Left lung (tissue), 10 donors: ENCODE data around the gene DAB2IP. TPM values are rescaled to one million over a fixed set of nuclear protein-coding genes. Genes with fewer than 3 reads are reported as not detected.
"Not testable (repeated sequence)": the region's sequence is repeated elsewhere in the genome, so short reads cannot be mapped to it uniquely, and the experiment has no call there.

Experiments used
- ATAC-seq: fragments of 200-7000 bp; cut with Tn5 transposase; one replicate; pipeline ENCODE4 v1.9.1; 2020; ENCODE audit warnings: moderate library complexity
- DNase-seq, 4 donors: peaks; one replicate each; pipeline ENCODE4 v3.0.0-alpha.2; 2013 to 2020
- H3K27ac ChIP-seq, 2 donors: fragments of 200-600 bp; sonication (generic) in 1 of 2; one replicate each; pipeline versions ENCODE4 v1.5.0 to v1.8.0; 2020 to 2021
- H3K27me3 ChIP-seq, 2 donors: fragments of 200-600 bp; sonication (generic) in 1 of 2; one replicate each; pipeline versions ENCODE4 v1.5.0 to v1.8.0; 2020 to 2021
- H3K36me3 ChIP-seq, 2 donors: fragments of 200-600 bp; sonication (generic) in 1 of 2; one replicate each; pipeline versions ENCODE4 v1.5.0 to v1.8.0; 2020 to 2021
- H3K4me1 ChIP-seq, 2 donors: fragments of 200-600 bp; one replicate each; pipeline ENCODE4 v1.8.0; 2021
- H3K4me3 ChIP-seq, 2 donors: fragments of 200-600 bp; sonication (generic) in 1 of 2; one replicate each; pipeline versions ENCODE4 v1.5.0 to v1.8.0; 2020 to 2021; ENCODE audit warnings: mild to moderate bottlenecking in 1 of 2
- H3K9me3 ChIP-seq, 2 donors: fragments of 200-600 bp; sonication (generic) in 1 of 2; one replicate each; pipeline versions ENCODE4 v1.5.0 to v1.8.0; 2020 to 2021
- intact Hi-C, 2 donors: fragments of 100-400 bp; cut with DNase I; formaldehyde crosslinking; loops; one replicate each; pipeline versions ENCODE4 v1.11.2 to v1.14.2; 2022
- polyA plus RNA-seq, 6 donors: library from polyadenylated mRNA; unstranded; fragments of 120-200 nt; gene quantifications; one replicate each; pipeline ENCODE4 v1.2.1, GENCODE V29; 2013; ENCODE audit not compliant: insufficient read length in 6 of 6
- total RNA-seq, 2 donors: library from RNA; stranded (reverse); fragmentation: NEBNext Ultra II Directional; extraction: Animal tissue kit (Norgen Biotek cat#: 25700); gene quantifications; one replicate each; pipeline ENCODE4 v1.2.1, GENCODE V29; 2021
- TF ChIP-seq, protein P1 (sequence below), 2 donors: fragments of 200-600 bp; sonication (generic) in 1 of 2; IDR thresholded peaks; one replicate each; pipeline versions ENCODE4 v1.5.0 to v1.8.0; 2021; ENCODE audit warnings: antibody characterized with exemption in 2 of 2
- donor health status: DM: no; HTN: yes; CAD: no.
- donor health status: DM: no; HTN: no; CAD: no.

DAB2IP gene
- total and polyA plus RNA-seq, 8 donors, result 25.0 to 53.4 (median 34.6) TPM

DNA sequence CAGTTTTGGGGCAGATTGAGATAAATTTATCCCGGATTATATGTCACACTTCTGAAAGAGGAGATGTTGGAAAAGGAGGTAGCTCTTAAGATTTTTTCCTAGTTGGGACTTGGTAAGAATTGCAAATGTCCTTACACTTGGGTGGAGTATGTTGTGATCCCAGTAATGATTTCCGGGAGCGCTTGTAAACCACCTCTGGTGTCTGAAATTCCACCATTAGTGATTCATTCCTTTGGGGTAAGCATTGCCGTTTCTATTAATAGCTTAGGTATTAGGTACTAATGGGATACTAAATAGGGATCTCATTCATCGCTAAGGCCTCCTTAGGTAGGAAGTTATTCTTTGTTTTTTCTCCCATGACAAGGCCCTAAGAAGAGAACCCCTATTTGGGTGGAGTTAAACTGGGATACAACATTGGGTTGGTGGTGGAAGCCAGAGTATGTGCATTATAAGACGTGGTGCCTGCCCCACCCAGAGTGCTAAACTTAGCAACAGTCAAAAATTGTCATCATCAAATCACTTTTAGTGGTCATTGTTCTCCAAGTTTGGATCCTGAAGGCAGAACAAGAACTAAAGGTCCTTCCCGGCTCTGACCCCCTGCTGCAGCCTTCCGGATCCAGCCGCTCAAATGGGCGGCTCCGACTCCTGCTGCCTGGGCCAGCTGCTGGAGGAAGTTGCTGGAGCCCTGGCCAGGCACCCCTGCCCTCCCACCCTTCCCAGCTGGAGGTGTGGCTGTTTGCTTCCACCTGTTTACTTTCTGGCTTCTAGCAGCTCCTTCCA, 31.7 kb upstream of the DAB2IP start:
- Histone ChIP-seq H3K9me3 (no peaks in the 10 kb centered on the region), H3K27me3 (no peaks in the 10 kb centered on the region), H3K4me3 (no peak overlapping the region), H3K27ac (no peak overlapping the region), H3K4me1 (peaks cover 5 to 23% of the 10 kb centered on the region in 2 donors), H3K36me3 (no peaks in the 10 kb centered on the region)
- ATAC-seq (no peak), DNase-seq (no peak)
- TF ChIP-seq, protein P1, sequence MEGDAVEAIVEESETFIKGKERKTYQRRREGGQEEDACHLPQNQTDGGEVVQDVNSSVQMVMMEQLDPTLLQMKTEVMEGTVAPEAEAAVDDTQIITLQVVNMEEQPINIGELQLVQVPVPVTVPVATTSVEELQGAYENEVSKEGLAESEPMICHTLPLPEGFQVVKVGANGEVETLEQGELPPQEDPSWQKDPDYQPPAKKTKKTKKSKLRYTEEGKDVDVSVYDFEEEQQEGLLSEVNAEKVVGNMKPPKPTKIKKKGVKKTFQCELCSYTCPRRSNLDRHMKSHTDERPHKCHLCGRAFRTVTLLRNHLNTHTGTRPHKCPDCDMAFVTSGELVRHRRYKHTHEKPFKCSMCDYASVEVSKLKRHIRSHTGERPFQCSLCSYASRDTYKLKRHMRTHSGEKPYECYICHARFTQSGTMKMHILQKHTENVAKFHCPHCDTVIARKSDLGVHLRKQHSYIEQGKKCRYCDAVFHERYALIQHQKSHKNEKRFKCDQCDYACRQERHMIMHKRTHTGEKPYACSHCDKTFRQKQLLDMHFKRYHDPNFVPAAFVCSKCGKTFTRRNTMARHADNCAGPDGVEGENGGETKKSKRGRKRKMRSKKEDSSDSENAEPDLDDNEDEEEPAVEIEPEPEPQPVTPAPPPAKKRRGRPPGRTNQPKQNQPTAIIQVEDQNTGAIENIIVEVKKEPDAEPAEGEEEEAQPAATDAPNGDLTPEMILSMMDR (IDR thresholded peaks at IDR 0.05), result no peak
- intact Hi-C loops, result no loop called here

DNA sequence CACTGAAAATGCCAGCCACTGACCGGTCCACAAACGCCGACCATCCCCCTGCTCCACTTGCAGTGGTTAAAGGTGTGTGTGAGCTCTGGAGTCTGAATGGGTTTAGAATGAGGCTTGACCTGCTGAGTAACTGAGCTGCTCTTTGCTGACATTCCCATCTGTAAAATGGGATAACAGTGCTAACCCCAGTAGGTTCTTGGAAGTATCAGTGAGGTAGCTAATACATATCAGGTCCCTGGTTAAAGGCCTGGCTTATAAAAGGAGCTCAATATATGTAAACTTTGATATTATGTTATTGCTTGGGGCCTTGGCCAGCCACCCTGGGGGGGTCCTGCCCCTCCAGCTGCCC, 31.1 kb upstream of the DAB2IP start:
- Histone ChIP-seq H3K27ac (no peak overlapping the region), H3K36me3 (no peaks in the 10 kb centered on the region), H3K27me3 (no peaks in the 10 kb centered on the region), H3K9me3 (no peaks in the 10 kb centered on the region), H3K4me1 (peaks cover 5 to 23% of the 10 kb centered on the region in 2 donors), H3K4me3 (no peak overlapping the region)
- no peak for ATAC-seq
- TF ChIP-seq, protein P1 (IDR thresholded peaks at IDR 0.05), result no peak
- DNase-seq, result no peak
- intact Hi-C loops, result no loop called here

DNA sequence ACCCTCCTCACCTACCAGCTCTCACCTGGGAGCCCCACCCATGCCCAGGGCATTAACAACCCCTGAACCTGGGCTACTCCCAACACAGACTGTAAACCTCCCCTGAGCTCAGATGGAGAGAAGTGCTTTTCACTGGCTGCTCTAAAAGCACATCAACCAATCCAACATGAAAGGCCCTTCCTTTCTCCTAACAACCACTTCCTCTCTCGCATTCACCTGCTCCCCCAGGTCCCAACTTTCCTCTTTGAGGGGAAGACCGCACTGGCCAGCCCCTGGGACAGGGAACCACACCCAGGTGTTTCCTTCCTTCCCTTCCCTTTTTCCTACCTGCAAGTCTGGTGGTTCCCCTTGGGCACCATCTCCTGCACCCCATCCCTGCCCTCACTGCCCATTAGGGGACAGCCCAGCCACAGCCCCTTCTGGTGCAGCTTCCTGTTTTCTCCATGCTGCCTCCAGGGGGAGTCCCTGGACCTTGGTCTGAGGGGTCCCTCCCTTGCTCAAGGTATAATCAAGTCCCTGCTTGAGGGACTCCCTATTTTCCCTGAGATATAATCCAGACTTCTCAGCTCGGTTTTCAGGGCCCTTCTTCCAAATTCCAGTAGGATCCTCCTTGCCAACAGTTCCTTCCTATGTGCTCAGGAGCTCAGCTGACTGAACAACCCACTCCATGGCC, 30.5 kb upstream of the DAB2IP start:
- no peaks in the 10 kb centered on the region for H3K9me3 ChIP-seq
- H3K4me1 ChIP-seq, result peaks cover 5 to 23% of the 10 kb centered on the region in 2 donors
- intact Hi-C loops, result no loop called here
- ATAC-seq (peak; percentile 51), DNase-seq (no peak)
- no peaks in the 10 kb centered on the region for H3K27me3 ChIP-seq
- no peak overlapping the region for H3K4me3 ChIP-seq
- no peaks in the 10 kb centered on the region for H3K36me3 ChIP-seq
- H3K27ac ChIP-seq, result no peak overlapping the region
- TF ChIP-seq, protein P1 (IDR thresholded peaks at IDR 0.05), result peak; percentile 25 to 27

DNA sequence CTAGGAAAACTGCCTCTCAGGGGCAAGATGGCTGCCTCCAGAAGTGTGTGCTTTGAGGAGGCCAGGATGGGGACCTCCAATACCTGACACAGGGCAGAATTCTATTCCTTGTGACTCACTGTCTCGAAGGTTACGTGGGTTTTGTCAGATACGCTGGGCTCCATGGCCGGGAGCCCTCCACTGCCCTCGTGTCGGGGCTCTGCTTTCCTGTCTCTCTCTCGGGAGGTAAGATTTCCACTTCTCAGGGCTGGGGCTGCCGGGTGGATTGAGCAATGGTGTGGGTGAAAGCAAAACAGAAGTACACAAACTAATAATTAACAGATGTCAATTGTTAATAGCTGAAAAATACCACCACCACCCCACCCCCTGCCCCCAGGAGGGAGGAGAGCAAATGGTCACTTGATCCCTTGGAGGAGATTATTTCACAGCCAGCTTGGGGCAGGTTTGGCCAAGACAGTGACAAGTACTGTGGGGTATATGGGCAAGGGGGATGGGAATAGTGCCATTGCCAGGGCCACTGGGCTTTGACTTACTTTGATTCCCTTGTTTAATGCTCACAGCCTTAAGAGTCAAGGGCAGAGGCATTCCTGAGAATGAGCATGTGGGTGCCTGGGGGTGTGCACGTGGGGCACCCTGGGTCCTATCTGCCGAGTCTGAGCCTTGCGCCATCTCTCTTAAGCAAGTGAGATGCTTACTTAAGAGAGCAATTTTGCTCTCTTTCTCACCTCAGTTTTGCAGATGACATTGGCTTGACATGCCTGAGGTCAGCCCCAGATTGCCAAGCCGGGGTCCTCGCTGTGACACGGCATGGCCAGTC, 28.8 kb upstream of the DAB2IP start:
- no peaks in the 10 kb centered on the region for H3K27me3 ChIP-seq
- no peaks in the 10 kb centered on the region for H3K36me3 ChIP-seq
- peaks cover 5 to 23% of the 10 kb centered on the region in 2 donors for H3K4me1 ChIP-seq
- no peak overlapping the region for H3K27ac ChIP-seq
- H3K4me3 ChIP-seq, result no peak overlapping the region
- DNase-seq (no peak), ATAC-seq (peak; percentile 71)
- no peaks in the 10 kb centered on the region for H3K9me3 ChIP-seq
- intact Hi-C loops, result no loop called here
- TF ChIP-seq, protein P1 (IDR thresholded peaks at IDR 0.05), result no peak

DNA sequence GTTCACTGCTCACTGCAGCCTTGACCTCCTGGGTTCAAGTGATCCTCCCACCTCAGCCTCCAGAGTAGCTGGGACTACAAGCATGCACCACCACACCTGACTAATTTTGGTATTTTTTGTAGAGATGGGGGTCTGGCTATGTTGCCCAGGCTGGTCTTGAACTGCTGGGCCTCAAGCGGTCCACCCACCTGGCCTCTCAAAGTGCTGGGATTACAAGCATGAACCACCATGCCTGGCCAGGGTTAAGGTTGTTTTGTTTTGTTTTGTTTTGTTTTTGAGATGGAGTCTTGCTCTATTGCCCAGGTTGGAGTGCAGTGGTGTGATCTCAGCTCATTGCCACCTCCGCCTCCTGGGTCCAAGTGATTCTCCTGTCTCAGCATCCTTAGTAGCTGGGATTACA, 28.0 kb upstream of the DAB2IP start:
- DNase-seq, intact Hi-C loops, ATAC-seq, H3K4me3 ChIP-seq, H3K27ac ChIP-seq, H3K27me3 ChIP-seq, H3K36me3 ChIP-seq, H3K9me3 ChIP-seq: not testable (repeated sequence)
- peaks cover 5 to 23% of the 10 kb centered on the region in 2 donors for H3K4me1 ChIP-seq
